A673 (cell line): ENCODE data around the gene UCN3. TPM values are rescaled to one million over a fixed set of nuclear protein-coding genes. Genes with fewer than 3 reads are reported as not detected.

Source experiments
- BruUV-seq: library from RNA; stranded (reverse); fragments of 400-500 nt; replicated peaks from 2 replicates; lab custom pipeline; 2021; lab: Mats Ljungman, UMichigan
- CTCF ChIA-PET: fragments of 300-600 bp; sonication (Branson Sonifier 250); formaldehyde crosslinking; loops from one replicate; lab custom pipeline; 2022; ENCODE audit warnings: antibody characterized with exemption; lab: Charles Lee
- POLR2A ChIA-PET: fragments of 300-600 bp; sonication (Branson Sonifier 250); formaldehyde crosslinking; loops from one replicate; lab custom pipeline; 2022; ENCODE audit warnings: antibody characterized with exemption; ENCODE audit not compliant: low non-redundant PET; lab: Charles Lee
- DNase-seq: peaks from one replicate; pipeline ENCODE4 v3.0.0-alpha.2; 2015; ENCODE audit warnings: low spot score
- H3K27ac ChIP-seq: fragments of 200-600 bp; sonication (generic); 2 replicates; pipeline ENCODE4 v1.5.1; 2016; ENCODE audit warnings: mixed run types, low read depth, mild to moderate bottlenecking, mixed read lengths, antibody characterized with exemption, low read length; ENCODE audit not compliant: poor library complexity, severe bottlenecking
- H3K27me3 ChIP-seq: fragments of 200-600 bp; sonication (generic); replicated peaks from 2 replicates; pipeline ENCODE4 v1.6.1; 2017; ENCODE audit warnings: mixed run types, low read depth, mild to moderate bottlenecking, mixed read lengths, antibody characterized with exemption, low read length; ENCODE audit not compliant: insufficient read depth, poor library complexity
- H3K36me3 ChIP-seq: fragments of 200-600 bp; sonication (generic); 2 replicates; pipeline ENCODE4 v1.6.1; 2016; ENCODE audit warnings: mixed run types, mild to moderate bottlenecking, mixed read lengths, antibody characterized with exemption, low read length; ENCODE audit not compliant: insufficient read depth, poor library complexity, severe bottlenecking
- H3K4me1 ChIP-seq: fragments of 200-600 bp; sonication (generic); 2 replicates; pipeline ENCODE4 v1.6.1; 2017; ENCODE audit warnings: mixed run types, mild to moderate bottlenecking, mixed read lengths, antibody characterized with exemption, low read length; ENCODE audit not compliant: insufficient read depth, poor library complexity, severe bottlenecking
- H3K4me3 ChIP-seq: fragments of 200-600 bp; sonication (generic); 2 replicates; pipeline ENCODE4 v1.5.1; 2016; ENCODE audit warnings: low read depth, mixed run types, mild to moderate bottlenecking, mixed read lengths, low read length; ENCODE audit not compliant: poor library complexity, severe bottlenecking
- H3K9me3 ChIP-seq: fragments of 200-600 bp; sonication (generic); 2 replicates; pipeline ENCODE4 v1.6.1; 2016; ENCODE audit warnings: mixed run types, low read depth, mild to moderate bottlenecking, mixed read lengths, antibody characterized with exemption, low read length; ENCODE audit not compliant: poor library complexity, severe bottlenecking
- CTCF ChIP-seq: fragments of 300-800, 200-600 bp; sonication (generic); conservative IDR thresholded peaks from 2 replicates; pipeline ENCODE4 v1.5.1; 2017; ENCODE audit warnings: low read depth, mild to moderate bottlenecking, antibody characterized with exemption, low read length, moderate library complexity, mixed read lengths
- EZH2 ChIP-seq: fragments of 200-600 bp; sonication (generic); IDR thresholded peaks from 2 replicates; pipeline ENCODE4 v1.6.1; 2017; ENCODE audit warnings: borderline replicate concordance, low read depth, mild to moderate bottlenecking, mixed read lengths, antibody characterized with exemption, low read length; ENCODE audit not compliant: poor library complexity, severe bottlenecking
- intact Hi-C: fragments of 100-400 bp; cut with micrococcal nuclease; formaldehyde crosslinking; loops from one replicate; pipeline ENCODE4 v1.10.0; 2022; ENCODE audit not compliant: unreplicated experiment
- total RNA-seq: library from RNA; stranded (reverse); gene quantifications from 2 replicates; pipeline ENCODE4 v1.2.3, GENCODE V29; 2021

The UCN3 gene
- total RNA-seq, 1 experiment from 2014 or later = not detected

DNA sequence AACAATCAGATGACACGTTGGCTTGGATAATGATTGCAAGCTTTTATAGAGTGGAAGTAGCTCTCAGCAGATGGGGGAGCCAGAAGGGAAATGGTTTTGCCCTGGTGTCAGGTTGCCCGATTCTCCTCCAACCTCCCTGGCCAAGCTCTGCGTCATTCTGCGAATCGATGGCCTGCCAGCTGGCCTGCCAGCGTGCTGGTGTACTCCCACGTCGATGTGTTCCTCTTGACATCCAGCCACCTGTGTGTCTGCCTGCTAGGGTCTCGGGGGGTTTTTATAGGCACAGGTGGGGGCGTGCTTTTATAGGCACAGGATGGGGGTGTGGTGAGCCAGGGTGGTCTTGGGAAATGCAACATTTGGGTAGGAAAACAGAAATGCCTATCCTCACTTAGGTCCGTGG, 52.2 kb downstream of the UCN3 start:
- Histone ChIP-seq H3K9me3 (peaks cover 24% of the 10 kb centered on the region), H3K36me3 (no peaks in the 10 kb centered on the region), H3K27me3 (no peaks in the 10 kb centered on the region), H3K4me1 (peaks cover 12% of the 10 kb centered on the region), H3K27ac (no peak overlapping the region), H3K4me3 (no peak overlapping the region)
- TF ChIP-seq EZH2 (no peak), CTCF (no peak)
- BruUV-seq = no TSS peak
- no peak for DNase-seq
- POLR2A ChIA-PET = no interaction called here
- CTCF ChIA-PET = no interaction called here
- intact Hi-C loops = no loop called here

DNA sequence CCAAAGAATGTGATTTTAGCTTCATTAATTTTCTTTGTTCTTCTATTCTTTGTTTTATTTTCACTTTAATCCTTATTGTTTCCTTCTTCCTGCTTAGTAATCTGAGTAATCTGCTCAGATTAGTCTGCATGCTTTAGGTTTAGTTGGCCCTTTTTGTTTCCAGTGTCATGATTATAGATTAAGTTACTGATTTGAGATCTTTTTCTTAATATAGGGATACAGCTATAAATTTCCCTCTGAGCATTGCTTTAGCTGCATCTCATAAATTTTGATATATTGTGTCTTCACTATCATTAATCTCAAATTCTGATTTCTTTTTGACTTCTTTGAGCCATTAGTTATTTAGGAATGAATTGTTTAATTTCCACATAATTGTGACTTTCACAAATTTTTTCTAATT, 53.8 kb downstream of the UCN3 start:
- no peak overlapping the region for H3K27ac ChIP-seq
- BruUV-seq = no TSS peak
- ChIA-PET CTCF (no interaction called here), POLR2A (no interaction called here)
- DNase-seq = no peak
- TF ChIP-seq CTCF = no peak
- H3K27me3 ChIP-seq = no peaks in the 10 kb centered on the region
- intact Hi-C loops = no loop called here
- H3K4me1 ChIP-seq = peaks cover 11% of the 10 kb centered on the region
- H3K4me3 ChIP-seq = no peak overlapping the region
- H3K9me3 ChIP-seq = peaks cover 24% of the 10 kb centered on the region
- no peaks in the 10 kb centered on the region for H3K36me3 ChIP-seq

GRCh38 chr10:5419466-5420094, 54.8 kb downstream of the UCN3 start:
- H3K27ac ChIP-seq = no peak overlapping the region
- H3K4me3 ChIP-seq = no peak overlapping the region
- H3K27me3 ChIP-seq = no peaks in the 10 kb centered on the region
- peaks cover 24% of the 10 kb centered on the region for H3K9me3 ChIP-seq
- H3K36me3 ChIP-seq = no peaks in the 10 kb centered on the region
- intact Hi-C loops = no loop called here
- ChIA-PET CTCF (no interaction called here), POLR2A (no interaction called here)
- TF ChIP-seq CTCF = no peak
- no peak for TF ChIP-seq EZH2
- peaks cover 15% of the 10 kb centered on the region for H3K4me1 ChIP-seq
- no peak for DNase-seq
- no TSS peak for BruUV-seq
